Globus pallidus (tissue), 1 donor: Measurements from ENCODE around the gene NPEPL1.
"Not testable (repeated sequence)": the region's sequence is repeated elsewhere in the genome, so short reads cannot be mapped to it uniquely, and the experiment has no call there.

Experiments used
- DNase-seq: peaks from one replicate; pipeline ENCODE4 v3.0.0-alpha.2; 2015; ENCODE audit warnings: low spot score

The NPEPL1 gene

GRCh38 chr20:58744836-58745235 lies 52.2 kb downstream of the NPEPL1 start:
- DNase-seq = no peak

- no peak for DNase-seq
These were observed 52.8 kb downstream of the NPEPL1 start for GRCh38 chr20:58745391-58745790.

- DNase-seq = no peak
These were observed 54.0 kb downstream of the NPEPL1 start for GRCh38 chr20:58746620-58747019.

- no peak for DNase-seq
These were observed 54.6 kb downstream of the NPEPL1 start for GRCh38 chr20:58747211-58747610.

GRCh38 chr20:58748618-58749017 lies 56.0 kb downstream of the NPEPL1 start:
- DNase-seq = no peak

GRCh38 chr20:58749098-58749769 lies 56.6 kb downstream of the NPEPL1 start:
- DNase-seq = no peak

- DNase-seq = no peak
These were observed 57.4 kb downstream of the NPEPL1 start for GRCh38 chr20:58749979-58750378.

GRCh38 chr20:58750706-58751105 lies 58.1 kb downstream of the NPEPL1 start:
- DNase-seq = not testable (repeated sequence)

- DNase-seq = no peak
These were observed 59.4 kb downstream of the NPEPL1 start for GRCh38 chr20:58751979-58752378.

- DNase-seq = no peak
These were observed 60.0 kb downstream of the NPEPL1 start for GRCh38 chr20:58752565-58752964.

GRCh38 chr20:58753267-58753921 lies 60.8 kb downstream of the NPEPL1 start:
- no peak for DNase-seq

GRCh38 chr20:58753922-58754551 lies 61.4 kb downstream of the NPEPL1 start:
- DNase-seq = no peak

- no peak for DNase-seq
These were observed 62.0 kb downstream of the NPEPL1 start for GRCh38 chr20:58754584-58754983.

- no peak for DNase-seq
These were observed 62.6 kb downstream of the NPEPL1 start for GRCh38 chr20:58755062-58755697.

- DNase-seq = no peak
These were observed 63.3 kb downstream of the NPEPL1 start for GRCh38 chr20:58755766-58756449.

GRCh38 chr20:58756450-58756775 lies 63.8 kb downstream of the NPEPL1 start:
- DNase-seq = no peak

GRCh38 chr20:58757647-58758046 lies 65.0 kb downstream of the NPEPL1 start:
- not testable (repeated sequence) for DNase-seq

GRCh38 chr20:58759947-58760346 lies 67.3 kb downstream of the NPEPL1 start:
- no peak for DNase-seq

GRCh38 chr20:58760856-58761255 lies 68.3 kb downstream of the NPEPL1 start:
- DNase-seq = no peak

- no peak for DNase-seq
These were observed 69.5 kb downstream of the NPEPL1 start for GRCh38 chr20:58762120-58762519.

- no peak for DNase-seq
These were observed 70.5 kb downstream of the NPEPL1 start for GRCh38 chr20:58763076-58763475.
